GM12878 (cell line): ENCODE data around the gene NKTR.

Experiments
- BRCA1 ChIP-seq: IDR thresholded peaks from 2 replicates; pipeline ENCODE4 v1.6.1; 2011; ENCODE audit warnings: low read depth, low read length, improper control_type of control experiment
- EGR1 ChIP-seq, 2 experiments: IDR thresholded peaks; 1 replicate in 1 of 2; 2 replicates in 1 of 2; pipeline ENCODE4 v1.6.1; 2011 to 2012; ENCODE audit warnings: low read depth in 2 of 2, low read length in 2 of 2, borderline replicate concordance in 1 of 2, mild to moderate bottlenecking in 1 of 2, moderate library complexity in 1 of 2
- FOXK2 ChIP-seq: fragments of 450-650 bp; IDR thresholded peaks from 2 replicates; pipeline ENCODE4 v1.6.1; 2017; ENCODE audit warnings: mild to moderate bottlenecking, moderate library complexity
- MAX ChIP-seq: IDR thresholded peaks from 2 replicates; pipeline ENCODE4 v1.6.1; 2012; ENCODE audit warnings: low read depth, low read length, improper control_type of control experiment
- SP1 ChIP-seq: IDR thresholded peaks from one replicate; pipeline ENCODE4 v1.6.1; 2011; ENCODE audit warnings: low read depth, low read length
- ZBTB11 ChIP-seq: fragments of 450-650 bp; formaldehyde crosslinking; IDR thresholded peaks from 2 replicates; pipeline ENCODE4 v1.5.0; 2022; ENCODE audit warnings: mild to moderate bottlenecking, missing genetic modification characterization

DNA sequence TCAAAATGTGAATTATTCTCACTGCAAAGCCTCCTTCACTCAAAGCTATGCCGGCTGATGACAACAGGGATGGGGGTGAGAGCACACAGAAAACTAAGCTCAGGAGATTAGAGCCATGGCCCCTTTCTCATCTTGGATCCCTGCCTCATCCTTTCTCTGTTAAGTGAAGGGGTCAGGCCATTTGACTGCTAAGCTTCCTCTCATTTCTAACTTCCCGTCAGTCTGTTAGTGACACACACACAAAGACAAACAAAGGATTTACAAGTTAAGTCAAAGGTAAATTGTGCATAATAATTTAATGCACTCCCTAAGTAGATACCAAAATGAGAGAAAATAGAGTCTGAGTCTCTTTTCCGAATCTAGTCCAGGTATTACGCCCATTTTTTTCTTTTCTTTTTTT lies 8.7 kb upstream of the NKTR start:
- TF ChIP-seq SP1 (no peak), FOXK2 (no peak), MAX (no peak), ZBTB11 (CRISPR knock-in tag) (no peak), EGR1 (IDR thresholded peaks at IDR 0.05; ENCODE audit: borderline replicate concordance in 1 of 2, low read depth in 2 of 2, low read length in 2 of 2) (no peak), BRCA1 (no peak)
